ENCODE data around the gene RRM1.

- TF ChIP-seq CTCF (optimal IDR thresholded peaks at IDR 0.05 in 1 of 3, IDR thresholded peaks at IDR 0.05 in 1 of 3, conservative IDR thresholded peaks at IDR 0.05 in 1 of 3; ENCODE audit: extremely low read depth in 1 of 3, insufficient read depth in 2 of 3, low read length in 3 of 3) = no peak
- no peak for TF ChIP-seq EZH2 (IDR thresholded peaks at IDR 0.05; ENCODE audit: low read length)
Measured at GRCh38 chr11:4167292-4167691, 72.7 kb downstream of the RRM1 start.

Measured in keratinocyte (primary cell).